ENCODE measurements around the gene PRKN.

Gene PRKN

GRCh38 chr6:161647234-161647633 lies 1080.3 kb downstream of the PRKN start:
- no peak for TF ChIP-seq CTCF (IDR thresholded peaks at IDR 0.05; ENCODE audit: insufficient read depth, low read length)
- DNase-seq (ENCODE audit: low read depth in 1 of 2, low spot score in 1 of 2), result no peak
- H3K27ac ChIP-seq (replicated peaks), result no peak overlapping the region
- no peak overlapping the region for H3K4me3 ChIP-seq (replicated peaks; ENCODE audit: insufficient read depth, low read length)
- H3K27me3 ChIP-seq (ENCODE audit: insufficient read depth, poor library complexity, severe bottlenecking), result no peaks in the 10 kb centered on the region

- no peak for DNase-seq (ENCODE audit: low read depth in 1 of 2, low spot score in 1 of 2)
- TF ChIP-seq GABPA (IDR thresholded peaks at IDR 0.05; ENCODE audit: low read depth), result no peak
- no peak for TF ChIP-seq CTCF (IDR thresholded peaks at IDR 0.05; ENCODE audit: insufficient read depth, low read length)
- no peak for TF ChIP-seq REST (IDR thresholded peaks at IDR 0.05; ENCODE audit: insufficient replicate concordance, low read depth)
- TF ChIP-seq SPI1 (IDR thresholded peaks at IDR 0.05; ENCODE audit: borderline replicate concordance, low read depth), result no peak
- no peak for TF ChIP-seq POLR2AphosphoS5 (IDR thresholded peaks at IDR 0.05; ENCODE audit: low read depth)
- no peak overlapping the region for H3K4me3 ChIP-seq (replicated peaks; ENCODE audit: insufficient read depth, low read length)
- no peak overlapping the region for H3K27ac ChIP-seq (replicated peaks)
- H3K27me3 ChIP-seq (ENCODE audit: insufficient read depth, poor library complexity, severe bottlenecking), result no peaks in the 10 kb centered on the region
Measured at GRCh38 chr6:161644521-161644920, 1083.0 kb downstream of the PRKN start.

- no peak for TF ChIP-seq CTCF (IDR thresholded peaks at IDR 0.05; ENCODE audit: insufficient read depth, low read length)
- TF ChIP-seq GABPA (IDR thresholded peaks at IDR 0.05; ENCODE audit: low read depth), result no peak
- no peak for TF ChIP-seq REST (IDR thresholded peaks at IDR 0.05; ENCODE audit: insufficient replicate concordance, low read depth)
- TF ChIP-seq SPI1 (IDR thresholded peaks at IDR 0.05; ENCODE audit: borderline replicate concordance, low read depth), result no peak
- TF ChIP-seq POLR2AphosphoS5 (IDR thresholded peaks at IDR 0.05; ENCODE audit: low read depth), result no peak
- no peak overlapping the region for H3K4me3 ChIP-seq (replicated peaks; ENCODE audit: insufficient read depth, low read length)
- no peak overlapping the region for H3K27ac ChIP-seq (replicated peaks)
- no peaks in the 10 kb centered on the region for H3K27me3 ChIP-seq (ENCODE audit: insufficient read depth, poor library complexity, severe bottlenecking)
- DNase-seq (ENCODE audit: low read depth in 1 of 2, low spot score in 1 of 2), result no peak
Measured at GRCh38 chr6:161641175-161641574, 1086.4 kb downstream of the PRKN start.

GRCh38 chr6:161639772-161640171 lies 1087.8 kb downstream of the PRKN start:
- no peak for DNase-seq (ENCODE audit: low read depth in 1 of 2, low spot score in 1 of 2)
- H3K27me3 ChIP-seq (ENCODE audit: insufficient read depth, poor library complexity, severe bottlenecking), result no peaks in the 10 kb centered on the region
- TF ChIP-seq REST (IDR thresholded peaks at IDR 0.05; ENCODE audit: insufficient replicate concordance, low read depth), result no peak
- TF ChIP-seq CTCF (IDR thresholded peaks at IDR 0.05; ENCODE audit: insufficient read depth, low read length), result no peak
- no peak for TF ChIP-seq POLR2AphosphoS5 (IDR thresholded peaks at IDR 0.05; ENCODE audit: low read depth)
- TF ChIP-seq GABPA (IDR thresholded peaks at IDR 0.05; ENCODE audit: low read depth), result no peak
- TF ChIP-seq SPI1 (IDR thresholded peaks at IDR 0.05; ENCODE audit: borderline replicate concordance, low read depth), result no peak
- no peak overlapping the region for H3K4me3 ChIP-seq (replicated peaks; ENCODE audit: insufficient read depth, low read length)
- no peak overlapping the region for H3K27ac ChIP-seq (replicated peaks)
